ENCODE measurements around the gene MEX3D.
A peak's percentile ranks its signal among the peaks of the same experiment; 100 is the strongest.

Gene MEX3D

GRCh38 chr19:1598777-1599459, 30.8 kb upstream of the MEX3D start:
- ChIA-PET CTCF (interaction anchor here (0.9 to 3.0 kb wide), 3 partner anchors 11 to 73 kb away, joined by 3 to 10 read pairs (median 3); no protein-coding TSS in a partner anchor), POLR2A (no interaction called here)
- no peak for DNase-seq (ENCODE audit: extremely low spot score)
- no peak for TF ChIP-seq CTCF (IDR thresholded peaks at IDR 0.05; ENCODE audit: control extremely low read depth, extremely low read depth, low read depth, missing control alignments)

- ChIA-PET CTCF (interaction anchor here (0.9 to 1.5 kb wide), 6 partner anchors 9 to 174 kb away, joined by 3 to 6 read pairs (median 4); no protein-coding TSS in a partner anchor), POLR2A (interaction anchor here (0.6 to 0.7 kb wide), 2 partner anchors 8 to 256 kb away, joined by 3 read pairs; no protein-coding TSS in a partner anchor)
- TF ChIP-seq CTCF (IDR thresholded peaks at IDR 0.05; ENCODE audit: control extremely low read depth, extremely low read depth, low read depth, missing control alignments): no peak
Measured at GRCh38 chr19:1593501-1593772, 25.3 kb upstream of the MEX3D start.

GRCh38 chr19:1592755-1593500, 24.8 kb upstream of the MEX3D start, which contains the start of gene MBD3:
TSS of gene MBD3 (minus strand) at chr19:1592865. CDS start at chr19:1592631, 234 bp downstream.
- no peak for TF ChIP-seq CTCF (IDR thresholded peaks at IDR 0.05; ENCODE audit: control extremely low read depth, extremely low read depth, low read depth, missing control alignments)
- ChIA-PET POLR2A (interaction anchor here (0.5 to 0.7 kb wide), 4 partner anchors 9 to 257 kb away, joined by 3 to 5 read pairs (median 3); no protein-coding TSS in a partner anchor), CTCF (interaction anchor here (0.9 to 1.5 kb wide), 7 partner anchors 9 to 174 kb away, joined by 3 to 6 read pairs (median 4); no protein-coding TSS in a partner anchor)
- peak; percentile 98 for DNase-seq (ENCODE audit: extremely low spot score)

More at GRCh38 chr19:1593501-1593772, 25.3 kb upstream of the MEX3D start:
- DNase-seq (ENCODE audit: extremely low spot score): no peak

- ChIA-PET POLR2A (interaction anchor here (0.5 kb wide), 1 partner anchor 33 kb away, joined by 3 read pairs; no protein-coding TSS in a partner anchor), CTCF (interaction anchor here (0.9 to 2.7 kb wide), 9 partner anchors 10 to 80 kb away, joined by 3 to 16 read pairs (median 5); no protein-coding TSS in a partner anchor)
- TF ChIP-seq CTCF (IDR thresholded peaks at IDR 0.05; ENCODE audit: control extremely low read depth, extremely low read depth, low read depth, missing control alignments): no peak
- peak; percentile 97 for DNase-seq (ENCODE audit: extremely low spot score)
Measured at GRCh38 chr19:1592024-1592754, 24.1 kb upstream of the MEX3D start.

- TF ChIP-seq CTCF (IDR thresholded peaks at IDR 0.05; ENCODE audit: control extremely low read depth, extremely low read depth, low read depth, missing control alignments): no peak
- DNase-seq (ENCODE audit: extremely low spot score): no peak
- CTCF ChIA-PET: interaction anchor here (0.9 to 2.7 kb wide), 9 partner anchors 10 to 235 kb away, joined by 4 to 16 read pairs (median 4); partner anchors contain the start of gene UQCR11
- POLR2A ChIA-PET: no interaction called here
Measured at GRCh38 chr19:1591421-1592023, 23.4 kb upstream of the MEX3D start.

All from GM10248 (cell line).